HG03039 (cell line): Measurements from ENCODE around the gene SRPRB.

Source experiments
- ATAC-seq: cut with Tn5 transposase; IDR thresholded peaks from one replicate; pipeline ENCODE4 v1.9.1; 2021; ENCODE audit warnings: mild to moderate bottlenecking, moderate library complexity; ENCODE audit not compliant: unreplicated experiment

Gene SRPRB

DNA sequence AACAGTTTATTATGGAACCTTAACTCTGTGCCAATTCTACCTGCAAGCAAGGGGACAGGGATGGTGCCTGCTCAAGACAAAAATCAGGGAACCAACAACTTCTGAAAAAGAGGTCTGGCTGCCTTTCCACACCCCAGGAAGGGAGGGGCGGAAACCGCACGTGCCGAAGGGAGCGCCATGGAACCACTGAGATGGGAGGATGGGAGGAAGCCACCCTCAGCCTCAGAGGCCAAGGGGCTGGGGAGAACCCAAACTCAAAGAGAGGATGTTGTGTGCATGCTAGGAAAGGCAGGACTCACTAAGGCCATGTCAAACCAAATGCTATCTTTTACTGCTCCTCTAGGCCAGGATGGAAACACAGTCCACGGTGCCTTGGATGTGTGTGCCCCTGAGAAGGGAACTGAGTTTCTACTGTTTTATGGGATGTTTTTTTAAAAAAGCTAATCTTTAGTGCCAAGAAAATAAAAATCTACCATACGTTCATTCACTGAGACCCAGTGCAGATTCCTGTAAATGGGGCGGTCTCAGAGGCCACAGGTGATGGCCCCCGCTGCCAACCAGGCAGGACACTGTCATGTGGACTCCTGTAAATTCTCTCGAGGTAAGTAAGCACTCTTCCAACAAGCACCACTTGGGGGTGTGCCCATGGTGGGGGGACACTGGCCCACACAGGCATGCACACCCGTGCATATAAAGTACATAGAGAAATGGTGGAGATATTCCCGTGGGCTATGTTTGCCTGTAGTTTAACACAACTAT lies 20.5 kb downstream of the SRPRB start:
- ATAC-seq = no peak

DNA sequence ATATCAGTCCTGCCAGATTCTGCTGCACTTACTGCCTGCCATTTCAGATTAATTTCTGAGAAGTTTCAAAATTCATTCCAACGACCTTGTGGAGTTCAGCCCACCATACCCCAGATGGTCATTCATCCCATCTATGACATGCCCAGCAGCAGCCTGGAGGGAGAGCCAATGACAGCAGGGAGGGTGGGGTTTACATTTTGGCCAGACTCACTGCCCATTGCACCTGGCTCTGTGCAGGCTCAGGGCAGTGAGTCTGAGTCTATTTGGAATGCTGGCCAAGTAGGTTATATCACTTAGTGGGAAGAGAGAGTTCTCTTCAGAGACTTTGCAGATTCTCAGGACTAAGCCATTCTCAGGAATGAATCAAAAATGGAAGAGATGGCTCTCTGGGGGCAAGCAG lies 21.5 kb downstream of the SRPRB start:
- ATAC-seq = no peak

DNA sequence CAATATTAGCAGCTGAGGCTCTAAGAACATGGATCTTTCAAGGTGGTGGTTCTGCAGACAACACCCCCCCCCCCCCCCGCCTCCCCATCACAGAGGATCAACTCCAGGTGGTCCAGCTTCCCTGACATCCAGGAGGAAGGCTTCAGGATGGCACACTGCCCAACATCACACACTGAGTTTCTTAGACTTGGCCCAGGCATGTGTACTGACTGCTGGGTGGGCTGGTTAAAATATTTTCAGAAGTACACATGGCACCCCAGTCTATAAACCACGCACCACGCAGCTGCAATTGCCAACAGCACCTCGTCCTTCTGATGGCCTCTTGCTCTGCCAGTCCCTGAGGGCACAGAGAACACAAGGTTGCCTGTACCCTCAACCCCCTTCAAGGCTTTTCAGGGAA lies 22.1 kb downstream of the SRPRB start:
- no peak for ATAC-seq

DNA sequence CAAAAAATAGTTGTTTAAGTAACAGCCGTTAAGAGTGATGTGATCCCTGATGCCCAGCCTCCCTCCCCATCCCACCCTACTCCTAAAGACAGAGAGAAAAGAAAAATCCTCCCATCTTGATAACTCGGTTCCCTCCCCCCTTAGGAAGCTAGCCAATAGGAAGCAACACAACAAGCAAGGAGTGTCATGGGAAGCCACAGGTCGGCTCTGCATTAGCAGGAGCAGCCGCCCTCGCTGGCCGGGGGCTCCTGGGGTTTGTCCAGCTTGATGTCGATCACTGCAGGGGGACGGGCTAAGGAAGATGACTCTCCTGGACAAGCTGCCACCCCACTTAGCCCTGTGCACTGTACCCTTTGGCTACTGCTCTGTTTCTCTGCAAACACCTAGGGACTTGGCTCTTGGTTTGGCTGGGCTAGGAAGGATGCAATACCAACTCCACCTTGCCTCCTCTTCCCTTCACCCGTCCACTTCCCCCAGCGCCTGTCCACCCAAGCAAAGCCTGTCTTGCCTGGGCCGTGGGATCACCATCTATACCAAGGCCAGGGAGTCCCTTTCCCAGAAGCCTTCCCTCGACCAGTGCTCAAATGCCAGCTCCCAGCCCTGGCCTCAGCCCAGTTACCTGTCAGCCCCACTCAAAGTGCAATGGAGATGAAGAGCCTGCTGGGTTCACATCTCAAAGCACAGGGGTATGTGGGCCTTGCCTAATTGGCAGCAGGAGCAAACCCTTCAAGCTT lies 23.1 kb downstream of the SRPRB start:
- no peak for ATAC-seq

DNA sequence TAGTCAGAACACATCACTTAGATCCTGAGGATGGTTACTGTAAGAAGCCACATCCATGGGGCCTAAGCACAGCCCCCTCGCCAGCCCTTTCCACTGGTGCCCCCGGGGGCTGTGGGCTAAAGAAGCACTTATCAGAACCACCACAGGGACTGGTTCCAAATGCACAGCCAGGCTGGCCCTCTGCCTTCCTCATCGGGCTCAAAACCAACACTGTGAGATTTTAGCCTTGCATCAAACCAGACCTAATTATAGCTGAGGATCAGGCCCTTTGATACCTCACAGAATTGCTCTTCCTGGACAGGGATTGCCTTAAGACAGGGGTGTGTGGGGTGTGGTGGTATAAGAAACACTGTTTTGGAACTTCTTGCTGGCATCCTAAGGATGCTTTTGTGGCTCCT lies 23.7 kb downstream of the SRPRB start:
- no peak for ATAC-seq

DNA sequence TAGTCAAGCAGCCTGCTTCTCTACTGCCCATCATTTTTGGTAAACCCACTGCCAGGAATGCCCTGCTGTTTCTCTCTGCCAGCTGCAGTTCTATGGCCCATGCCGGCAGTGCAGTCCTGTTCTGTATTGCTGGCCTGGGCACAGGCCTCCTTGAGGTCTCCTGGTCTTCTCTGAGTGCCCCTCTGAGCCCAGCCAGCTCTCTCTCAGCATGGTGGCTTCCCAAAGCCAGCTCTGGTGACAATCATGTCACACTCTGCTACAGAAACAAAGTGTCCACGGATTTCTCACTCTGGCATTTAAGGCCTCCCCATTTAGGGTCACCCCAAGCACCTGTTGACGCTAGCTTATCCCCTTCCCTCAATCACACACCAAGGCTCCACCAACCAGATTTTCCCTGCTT lies 24.5 kb downstream of the SRPRB start:
- no peak for ATAC-seq

DNA sequence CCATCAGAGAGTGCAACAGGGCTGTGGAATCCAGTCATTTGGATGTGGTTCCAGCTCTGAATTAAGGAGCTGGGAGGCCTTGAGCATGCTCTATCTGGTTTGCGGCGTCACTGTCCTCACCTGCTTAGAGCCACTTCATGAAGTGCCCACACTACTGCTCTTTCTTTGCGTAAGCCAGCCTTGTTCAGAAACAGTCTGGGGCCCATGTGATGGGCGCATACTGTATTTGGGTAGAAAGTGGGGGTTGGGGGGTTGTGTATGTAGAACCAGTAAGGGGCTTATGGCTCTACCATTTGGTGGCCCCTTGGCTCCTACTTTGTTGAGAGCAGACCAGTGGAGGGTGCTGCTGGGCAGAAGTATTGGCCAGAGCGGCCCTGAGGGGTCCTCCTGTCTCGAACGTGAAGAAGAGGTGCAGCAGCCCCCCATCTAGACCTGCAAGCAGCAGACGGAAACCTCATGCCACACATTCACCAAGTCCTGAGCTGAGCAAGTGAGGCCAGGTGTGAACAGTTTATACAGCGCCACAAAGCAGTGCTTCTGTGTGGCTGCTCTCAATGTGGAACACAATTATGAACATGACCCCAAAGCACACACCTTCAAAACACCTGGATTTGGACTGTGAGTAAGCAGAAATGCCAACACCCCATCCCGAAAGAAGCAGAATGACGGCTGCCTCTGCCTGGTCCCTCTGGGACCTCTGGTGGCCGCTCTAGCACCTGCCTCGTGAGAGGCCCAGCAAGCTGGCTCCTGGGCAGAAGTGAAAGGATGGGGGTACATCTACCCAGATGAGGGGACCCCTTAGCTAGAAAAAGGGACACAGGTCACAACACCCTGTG lies 26.6 kb downstream of the SRPRB start:
- ATAC-seq = no peak

DNA sequence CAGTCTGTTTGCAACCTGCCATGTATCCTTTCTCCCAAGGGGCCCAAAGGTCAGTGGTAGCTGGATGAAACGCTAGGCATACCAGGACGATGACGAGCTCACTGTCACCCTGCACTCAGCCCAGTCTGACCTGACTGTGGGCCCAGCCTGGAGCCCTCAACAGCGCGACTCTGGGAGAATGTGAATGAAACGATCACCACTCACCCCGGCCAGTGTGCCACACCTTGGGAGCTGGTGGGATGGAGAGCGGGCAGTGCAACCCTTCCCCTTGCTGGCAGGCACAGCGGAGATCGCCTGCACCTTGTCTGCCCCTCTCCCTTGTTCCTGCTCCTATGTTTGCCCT lies 27.2 kb downstream of the SRPRB start:
- ATAC-seq = no peak

DNA sequence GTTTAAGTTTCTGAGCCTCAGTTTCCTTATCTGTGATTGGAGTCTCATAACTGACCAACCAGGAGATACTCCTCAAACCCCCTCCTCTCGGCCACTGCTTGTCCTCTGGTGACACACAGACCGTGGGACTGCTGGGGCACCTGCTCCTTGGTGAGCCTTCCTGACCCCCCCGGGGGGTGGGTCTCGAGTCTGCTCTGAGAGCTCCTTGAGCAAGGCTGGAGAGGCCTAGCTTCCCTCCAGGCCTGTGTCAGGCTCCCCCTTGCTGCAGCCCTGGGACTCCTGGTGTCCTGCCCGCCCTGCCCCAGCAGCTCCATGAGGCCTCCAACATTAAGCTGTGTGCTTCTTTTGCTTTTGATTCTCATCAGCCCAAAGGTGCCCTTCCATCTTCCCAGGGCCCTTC lies 27.7 kb downstream of the SRPRB start:
- no peak for ATAC-seq

DNA sequence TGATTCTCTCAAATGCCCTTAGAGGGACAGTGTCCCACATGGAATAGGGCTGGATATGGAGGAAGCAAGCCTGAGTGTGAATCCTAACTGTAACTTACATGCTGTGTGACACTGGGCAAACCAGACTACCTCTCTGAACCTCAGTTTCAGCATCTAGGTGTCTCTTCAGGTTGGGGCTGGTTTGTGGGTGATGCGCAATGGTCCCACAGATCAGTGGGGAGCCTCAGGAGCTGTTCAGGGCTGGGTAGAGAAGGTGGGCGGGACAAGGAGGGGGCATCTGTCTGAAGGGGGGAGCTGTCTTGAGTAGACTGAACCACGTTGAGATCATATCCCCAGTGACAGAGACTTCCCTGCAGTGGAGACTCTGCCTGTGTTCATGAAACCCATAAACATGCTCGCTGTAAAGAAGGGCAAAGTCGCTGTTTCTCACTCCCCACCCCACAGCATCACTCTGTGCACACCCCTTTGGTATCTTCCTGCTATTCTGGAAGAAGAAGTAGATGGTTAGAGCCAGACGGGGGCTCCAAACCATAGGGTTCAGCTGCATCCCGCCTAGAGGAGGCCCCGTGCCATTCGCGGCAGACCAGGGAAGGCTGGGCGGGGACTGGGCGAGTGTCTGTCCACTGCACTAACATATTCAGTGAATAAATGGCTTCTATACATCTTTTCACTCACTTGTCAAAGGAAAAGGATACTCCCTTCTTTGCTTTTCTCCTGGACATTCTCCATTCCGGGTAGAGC lies 28.4 kb downstream of the SRPRB start:
- no peak for ATAC-seq

DNA sequence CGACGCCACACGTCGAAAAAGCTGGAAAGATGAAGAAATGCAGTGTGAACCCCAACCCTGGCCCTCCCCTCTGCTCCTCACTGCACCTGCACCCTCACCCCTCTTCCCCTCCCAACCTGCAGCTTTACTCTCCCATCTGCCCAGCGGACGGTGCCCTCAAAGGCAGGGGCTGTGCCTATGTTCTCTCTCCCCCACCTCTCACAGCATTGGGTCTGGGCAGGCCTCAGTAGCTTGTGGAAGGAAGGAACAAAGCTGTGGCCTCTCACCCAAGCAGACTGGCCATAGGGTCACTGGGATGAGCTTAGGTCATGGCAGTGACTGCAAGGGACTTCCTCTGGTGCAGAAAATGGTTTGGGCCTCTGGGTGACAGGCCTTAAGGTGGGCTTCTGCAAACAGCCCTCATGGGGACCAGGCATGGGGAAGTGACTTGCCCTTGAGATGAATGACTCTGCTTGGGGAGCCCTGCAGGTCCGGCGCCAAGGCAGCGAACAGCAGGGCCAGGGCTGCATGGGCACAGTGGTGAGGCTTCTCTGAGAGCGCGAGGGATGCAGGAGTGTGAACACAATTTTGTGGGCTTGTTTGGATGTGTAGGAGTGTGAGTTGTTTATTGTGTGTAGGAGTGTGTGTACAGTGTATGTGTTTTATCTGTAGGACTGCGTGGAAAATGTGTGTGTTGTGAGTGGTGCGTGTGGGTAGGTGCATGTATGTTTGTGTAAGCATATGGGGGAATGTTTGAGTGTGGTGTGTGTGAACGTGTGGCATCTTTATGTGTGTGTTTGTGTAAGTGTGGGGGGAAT lies 29.2 kb downstream of the SRPRB start:
- ATAC-seq = no peak

DNA sequence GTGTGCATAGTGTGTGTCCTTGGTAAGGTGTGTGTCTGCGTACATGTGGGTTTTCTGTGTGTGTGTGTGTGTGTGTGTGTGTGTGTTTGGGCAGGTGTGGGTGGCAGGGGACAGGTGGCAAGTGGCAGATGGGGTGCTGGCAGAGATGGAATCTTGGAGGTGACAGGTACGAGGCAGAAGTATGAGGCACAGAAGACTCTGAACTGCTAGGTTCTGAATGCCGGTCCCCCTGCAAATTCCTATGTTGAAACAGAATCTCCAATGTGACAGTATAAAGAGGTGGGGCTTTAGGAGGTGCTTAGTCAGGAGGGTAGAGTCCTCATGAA lies 29.8 kb downstream of the SRPRB start:
- ATAC-seq = no peak

DNA sequence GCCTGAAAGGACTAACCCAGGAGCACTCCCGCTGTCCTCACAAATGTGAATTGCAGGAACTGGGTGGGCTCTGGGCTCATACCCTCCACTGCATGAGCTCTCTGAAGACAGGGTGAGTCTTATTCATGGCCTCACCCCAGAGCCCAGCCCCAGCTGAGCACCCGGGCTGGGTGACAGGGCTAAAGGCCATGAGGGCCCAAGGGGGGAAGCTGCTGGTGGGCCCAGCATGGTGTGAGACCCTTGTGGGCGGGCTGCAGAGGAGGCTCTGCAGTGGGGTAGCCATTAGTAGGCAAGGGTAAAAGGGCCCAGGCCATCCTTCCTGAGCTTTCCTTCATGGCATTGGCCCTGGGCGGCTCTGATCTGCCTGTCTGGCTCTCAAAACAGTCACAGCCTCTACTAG lies 30.3 kb downstream of the SRPRB start:
- ATAC-seq = no peak

DNA sequence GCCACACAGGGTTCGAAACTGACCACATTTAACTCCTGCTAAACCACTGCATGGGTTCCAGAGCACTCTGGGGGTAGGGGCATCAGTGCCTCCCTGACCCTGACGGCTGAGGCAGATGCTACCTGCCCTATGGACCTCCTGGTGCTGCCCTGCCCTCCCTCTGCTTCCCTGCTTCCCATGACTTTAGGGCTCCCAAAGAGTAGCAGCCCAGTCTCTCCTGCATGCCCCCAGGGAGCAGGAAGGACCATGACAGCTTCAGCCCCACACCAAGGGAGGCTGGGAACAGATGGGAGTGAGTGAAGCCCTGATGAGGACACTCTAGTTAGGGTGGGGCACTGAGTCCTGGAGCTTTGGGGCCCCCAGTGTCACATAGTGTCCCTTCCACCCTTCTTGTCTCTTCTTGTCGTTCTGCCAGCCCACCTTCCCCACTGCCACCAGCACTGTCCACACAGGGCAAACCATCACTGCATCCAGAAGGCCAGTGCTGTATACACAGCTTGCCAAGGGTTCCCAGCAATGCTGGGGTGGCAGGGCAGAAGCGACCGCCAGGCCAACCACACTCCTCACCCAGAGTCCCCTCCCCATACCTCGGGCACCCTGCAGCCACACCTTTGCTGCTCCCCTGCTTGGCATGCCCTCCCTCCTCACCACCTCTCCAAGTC lies 31.0 kb downstream of the SRPRB start:
- no peak for ATAC-seq

DNA sequence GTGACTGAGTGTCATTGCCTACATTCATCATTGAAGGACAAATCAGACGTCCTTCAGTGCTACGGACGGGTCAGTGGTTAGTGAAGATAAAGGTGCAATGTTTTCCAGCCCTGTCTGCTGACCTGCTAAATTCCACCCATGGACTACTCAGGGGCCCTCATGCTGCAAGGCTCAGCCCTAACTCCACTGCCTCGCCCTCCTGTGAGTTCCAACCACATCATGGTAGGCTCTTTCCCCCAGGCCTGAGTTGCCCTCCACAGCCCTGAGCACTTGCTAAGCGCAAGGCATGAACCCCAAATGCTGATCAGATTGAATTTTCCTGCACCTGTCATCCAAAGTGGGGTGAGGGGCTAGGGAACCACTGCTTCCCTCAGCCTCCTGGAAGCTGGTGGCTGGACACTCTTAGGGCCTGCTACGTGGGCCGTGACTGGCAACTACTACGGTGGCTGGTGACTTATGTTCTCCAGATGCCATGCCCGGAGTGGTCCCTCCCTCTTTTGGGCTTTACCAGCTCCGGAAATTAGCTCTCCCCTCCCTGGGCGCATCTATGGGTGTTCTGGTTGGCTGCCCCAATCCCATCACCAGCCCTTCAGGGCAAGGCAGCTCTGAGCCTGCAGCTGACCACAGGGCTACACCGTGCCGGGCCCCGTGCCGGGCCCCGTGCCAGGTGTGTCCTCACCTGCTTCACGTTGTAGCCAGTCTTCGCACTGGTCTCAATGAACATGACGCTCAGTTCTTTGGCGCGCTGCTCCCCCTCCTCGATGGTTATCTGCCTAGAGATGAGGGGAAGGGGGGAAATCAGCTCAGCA lies 32.1 kb downstream of the SRPRB start:
- no peak for ATAC-seq

DNA sequence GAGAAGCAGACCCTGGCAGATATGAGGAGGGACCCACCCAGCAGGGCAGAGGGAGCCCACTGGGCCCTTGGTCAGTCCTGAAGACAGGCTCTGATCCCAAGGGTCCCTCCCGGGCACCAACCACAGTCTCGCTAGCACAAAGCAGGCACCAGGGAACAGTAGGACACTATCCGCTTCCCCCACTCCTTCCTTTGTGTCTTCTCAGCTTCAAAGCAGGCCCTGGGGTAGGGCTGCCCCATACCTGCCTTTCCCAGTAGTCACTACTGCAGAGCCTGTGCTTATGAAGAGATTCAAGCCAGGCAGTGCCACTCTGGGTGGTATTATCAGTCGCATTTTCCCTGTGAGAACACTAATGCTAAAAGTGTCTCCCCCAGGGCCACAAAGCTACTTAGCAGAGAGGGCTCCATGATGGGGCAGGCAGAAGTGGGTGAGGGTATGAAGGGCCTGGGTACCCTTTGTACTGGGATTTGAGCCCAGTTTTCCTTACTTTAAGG lies 32.7 kb downstream of the SRPRB start:
- ATAC-seq = no peak

DNA sequence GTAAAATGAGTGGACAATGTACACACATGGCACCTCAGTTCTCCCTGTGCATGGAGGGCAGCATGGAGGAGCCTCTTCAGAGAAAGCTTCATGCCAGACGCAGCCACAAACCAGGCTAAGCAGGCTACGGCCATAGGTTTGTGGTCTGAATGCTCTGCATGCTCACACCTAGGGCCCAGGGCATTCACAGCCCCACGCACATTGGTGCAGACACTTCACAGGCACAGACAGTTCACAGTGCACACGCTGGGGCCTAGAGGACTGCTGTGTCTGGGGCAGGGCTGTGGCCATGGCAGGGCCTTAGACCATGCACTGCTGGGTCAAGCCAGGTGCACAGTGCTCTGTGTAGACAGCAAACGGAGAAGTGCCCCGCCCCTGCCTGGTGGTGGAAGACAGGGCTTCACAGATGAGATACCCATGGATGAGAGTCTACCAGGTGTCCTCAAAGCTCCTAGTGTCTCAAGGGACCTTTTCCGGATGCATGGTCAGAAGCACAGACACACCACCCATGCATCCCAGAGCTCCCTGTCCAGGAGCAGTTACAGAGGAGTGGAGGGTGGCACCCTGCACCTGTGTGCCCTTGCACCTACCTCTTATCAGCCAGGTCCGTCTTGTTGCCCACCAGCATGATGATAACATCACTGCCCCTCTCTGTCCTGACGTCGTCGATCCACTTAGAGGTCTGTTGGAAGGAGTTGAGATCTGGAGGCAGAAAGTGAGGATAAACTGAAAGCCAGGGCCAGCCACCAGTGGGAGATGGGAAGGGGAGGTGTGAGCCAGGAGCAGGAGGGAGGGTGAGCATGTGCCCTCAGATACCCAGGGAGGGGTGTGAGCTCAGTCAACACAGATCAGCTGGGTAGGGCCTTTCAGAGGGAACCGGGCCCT lies 33.5 kb downstream of the SRPRB start:
- ATAC-seq = no peak
